Activated gamma-delta T cell (primary cell): ENCODE results near the gene PLA2G7.
"Not testable (repeated sequence)": the region's sequence is repeated elsewhere in the genome, so short reads cannot be mapped to it uniquely, and the experiment has no call there.

Experiments
- DNase-seq: peaks from one replicate; lab custom pipeline; 2025; lab: John Stamatoyannopoulos, UW

Gene PLA2G7

DNA sequence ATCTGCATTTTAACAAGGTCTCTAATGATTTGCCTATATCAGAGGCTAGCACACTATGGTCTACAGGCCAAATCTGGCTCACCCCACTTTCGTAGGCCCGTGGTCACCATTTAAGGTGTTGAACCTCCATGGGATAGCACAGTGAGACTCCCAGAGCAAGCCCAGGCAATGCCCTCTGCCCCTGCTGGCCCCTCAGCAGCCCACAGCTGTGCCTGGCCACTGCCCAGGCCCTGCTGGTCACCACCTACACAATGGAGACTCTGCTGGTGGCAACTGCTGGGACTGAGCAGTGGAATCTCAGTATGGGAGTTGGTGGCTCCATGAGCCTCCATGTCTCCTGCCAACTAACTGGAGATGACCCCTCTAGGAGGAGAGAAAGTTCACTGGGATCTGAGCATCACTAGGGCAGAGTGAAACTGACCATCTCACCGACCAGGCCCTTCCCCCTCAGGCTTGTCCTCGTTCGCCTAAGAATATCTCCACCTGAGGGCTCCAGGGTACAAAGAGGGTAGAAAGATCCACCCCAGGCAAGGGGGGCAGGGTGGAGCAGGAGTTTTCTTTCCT lies 13.8 kb upstream of the PLA2G7 start:
- DNase-seq = no peak

DNA sequence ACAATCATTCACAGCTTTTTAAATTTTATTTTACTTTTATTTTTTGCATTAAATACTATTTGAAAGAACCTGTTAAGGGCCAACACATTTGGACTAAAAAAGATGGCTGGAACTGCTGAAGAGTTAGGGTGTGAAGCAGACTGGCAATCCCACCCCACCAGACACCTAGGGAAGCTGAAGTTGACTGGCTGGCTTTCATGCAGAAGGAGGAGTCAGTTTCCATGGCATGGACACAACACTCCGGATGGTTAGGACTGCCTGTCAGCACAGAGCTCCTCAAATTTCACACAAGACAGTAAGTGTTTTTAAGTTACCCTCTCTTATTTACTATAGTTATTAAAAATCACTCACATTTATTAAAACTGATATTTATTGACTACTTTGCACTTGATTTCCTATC lies 11.5 kb upstream of the PLA2G7 start, which contains the start of gene ANKRD66:
TSS of gene ANKRD66 (plus strand) at position 238 of the 400 bp plus-strand sequence. CDS start 5,016 bp downstream, outside the sequence.
- no peak for DNase-seq

DNA sequence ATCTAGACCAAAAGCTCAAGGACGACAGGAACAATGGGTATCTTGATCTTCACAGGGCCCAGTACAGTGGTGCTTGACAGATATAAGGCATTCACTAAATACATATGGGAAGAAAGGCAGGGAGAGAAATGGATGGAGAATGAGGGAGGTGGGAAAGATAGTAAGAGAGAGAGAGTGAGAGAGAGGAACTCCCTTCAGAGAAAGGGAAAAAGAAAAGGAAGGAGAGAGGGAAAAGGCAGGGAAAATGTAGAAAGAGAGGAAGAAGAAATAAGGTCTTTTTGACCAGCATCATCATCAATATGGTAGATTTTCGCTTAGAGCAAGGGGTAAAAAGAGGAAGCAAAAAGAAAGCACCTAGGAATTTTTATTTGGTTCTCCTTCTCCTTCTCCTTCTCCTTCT lies 10.8 kb upstream of the PLA2G7 start:
- no peak for DNase-seq

DNA sequence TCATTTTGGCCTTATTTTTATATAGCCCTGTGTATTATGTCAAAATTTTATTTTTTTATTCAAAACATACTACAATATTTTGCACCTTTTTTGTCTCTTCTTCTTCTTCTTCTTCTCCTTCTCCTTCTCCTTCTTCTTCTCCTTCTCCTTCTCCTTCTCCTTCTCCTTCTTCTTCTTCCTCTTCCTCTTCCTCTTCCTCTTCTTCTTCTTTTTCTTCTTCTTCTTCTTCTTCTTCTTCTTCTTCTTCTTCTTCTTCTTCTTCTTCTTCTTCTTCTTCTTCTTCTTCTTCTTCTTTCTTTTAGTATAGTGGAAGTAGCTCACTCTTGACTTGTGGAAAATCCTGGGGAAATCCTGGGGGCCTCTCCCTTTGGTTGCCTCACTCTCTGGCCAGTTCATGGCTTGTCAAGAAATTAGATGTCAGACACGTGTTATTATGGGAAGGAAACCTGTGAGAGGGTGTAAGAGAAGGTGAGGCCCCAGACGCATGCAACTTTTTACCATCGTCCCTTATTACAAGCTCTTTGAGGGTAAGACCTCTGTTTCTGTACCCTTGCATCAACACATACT lies 9.1 kb upstream of the PLA2G7 start:
- not testable (repeated sequence) for DNase-seq

DNA sequence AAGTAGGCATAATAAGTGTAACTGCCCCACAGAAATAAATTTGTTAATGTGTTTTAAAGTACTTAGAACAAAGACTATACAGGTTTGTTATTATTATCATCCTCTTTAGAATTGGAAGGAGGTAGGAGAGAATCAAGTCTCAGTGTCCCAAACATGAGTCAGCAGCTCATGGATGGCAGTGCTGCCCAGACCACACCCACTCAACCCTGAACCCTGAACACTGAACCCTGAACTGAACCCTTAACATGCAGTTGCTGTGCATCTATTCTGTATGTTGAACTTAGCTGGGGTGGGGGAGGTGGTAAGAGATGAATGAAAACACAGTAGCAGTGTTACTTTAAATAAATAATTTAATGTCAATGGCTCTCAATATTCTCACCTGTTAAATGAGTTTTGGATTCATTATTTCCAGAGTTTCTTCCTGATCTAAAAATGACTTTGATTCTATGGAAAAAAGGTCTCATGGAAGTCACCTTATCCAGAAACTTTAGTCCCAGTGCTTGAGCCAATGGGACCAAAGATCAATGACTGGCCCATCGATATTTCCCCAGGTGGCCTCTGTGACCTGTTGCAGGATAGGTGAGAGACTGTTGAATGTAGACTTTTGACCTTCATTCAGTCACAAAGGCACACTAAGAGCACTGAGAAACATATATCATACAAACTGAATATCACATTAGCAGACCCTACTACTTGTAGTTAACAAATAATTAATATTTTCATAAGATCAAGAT lies 8.4 kb upstream of the PLA2G7 start:
- DNase-seq = no peak

DNA sequence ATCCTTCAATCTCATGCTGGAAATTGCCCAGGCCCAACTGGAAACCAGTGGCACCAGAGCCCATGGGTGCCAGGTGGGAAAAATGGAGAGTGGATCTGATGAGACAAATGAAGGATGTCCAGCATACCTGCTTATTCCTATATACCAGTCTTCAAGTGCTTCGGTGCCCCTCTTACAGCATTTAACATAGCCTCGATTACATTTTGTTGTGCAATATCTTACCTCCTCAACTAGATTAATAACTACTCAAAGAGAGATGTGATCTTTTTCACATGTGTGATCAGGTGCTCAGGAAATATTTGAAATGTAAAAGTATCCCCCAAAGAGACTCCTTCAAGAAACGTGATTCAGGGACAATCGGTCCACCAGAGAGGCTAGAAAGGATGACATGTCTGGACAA lies 6.7 kb upstream of the PLA2G7 start:
- no peak for DNase-seq

DNA sequence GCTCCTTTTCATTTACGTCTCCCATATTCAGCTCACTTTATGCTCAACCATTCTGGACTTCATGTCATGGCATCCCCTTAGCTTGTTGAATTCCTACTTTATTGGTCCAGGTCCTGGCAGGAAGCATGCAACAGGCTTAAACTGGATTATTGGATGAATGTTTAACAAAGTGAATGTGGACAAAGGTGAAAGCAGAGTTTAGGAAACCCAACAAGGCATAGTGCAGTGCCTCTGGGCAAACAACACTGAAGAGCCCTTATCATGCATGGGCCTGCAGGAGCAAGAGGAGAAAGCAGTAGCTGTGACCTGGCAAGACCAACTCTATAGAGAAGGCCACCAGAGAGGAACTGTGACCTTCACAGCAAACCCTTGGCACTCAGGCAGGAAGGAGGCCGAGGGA lies 6.3 kb upstream of the PLA2G7 start:
- no peak for DNase-seq

DNA sequence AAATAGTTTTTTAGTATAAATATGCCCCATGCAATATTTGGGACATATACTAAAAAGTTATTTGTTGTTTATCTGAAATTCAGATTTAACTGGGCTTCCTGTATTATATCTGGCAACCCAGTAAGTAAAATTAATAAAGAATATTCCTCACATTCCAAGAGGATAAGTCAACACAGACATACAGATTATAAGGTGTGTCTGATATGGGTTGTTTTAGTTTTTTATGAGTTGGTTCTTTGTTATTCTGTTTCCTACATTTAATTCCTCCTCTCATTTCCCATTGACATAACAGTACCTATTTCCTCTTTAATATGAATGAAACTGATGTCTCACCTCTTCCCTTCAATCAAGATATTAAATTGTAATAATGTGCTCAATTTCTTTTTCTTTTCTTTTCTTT lies 1.7 kb upstream of the PLA2G7 start:
- DNase-seq = no peak

DNA sequence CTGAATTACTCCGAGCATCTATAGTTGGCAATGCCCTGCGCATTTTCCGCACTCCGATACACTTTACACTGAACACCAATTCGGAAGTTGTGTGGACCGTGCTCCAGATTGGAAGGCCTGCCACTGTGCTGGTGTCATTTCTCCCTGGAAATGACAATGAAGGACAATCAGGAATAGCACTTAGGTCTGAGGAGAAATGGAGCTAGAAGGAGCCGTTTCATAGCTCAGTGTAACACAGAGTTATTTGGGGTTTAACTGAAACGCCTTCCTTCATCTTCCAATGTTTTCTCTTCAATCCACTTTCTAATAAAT lies 501 bp upstream of the PLA2G7 start:
- DNase-seq = no peak

DNA sequence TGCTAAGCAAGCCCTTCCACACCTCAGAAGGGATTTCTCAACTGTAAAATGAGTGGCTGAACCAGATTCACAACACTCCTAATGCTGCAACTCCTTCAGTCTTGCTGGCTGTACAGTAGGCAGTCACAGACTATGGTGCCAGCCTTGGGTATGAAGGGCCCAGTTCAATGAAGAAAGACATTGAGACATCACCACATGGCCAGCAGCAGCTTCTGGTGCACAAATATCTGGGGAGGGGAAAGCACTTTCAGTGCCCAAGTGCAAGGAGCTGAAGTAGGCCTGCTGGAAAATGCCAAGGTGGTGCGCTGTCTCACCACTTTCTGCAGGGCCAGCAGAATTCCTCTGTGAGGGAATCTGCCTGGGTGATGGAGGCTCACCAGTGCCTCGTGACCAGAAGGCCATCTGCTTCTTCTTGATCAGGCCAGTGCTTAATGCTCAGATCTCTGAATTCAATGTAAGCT lies 1.8 kb downstream of the PLA2G7 start:
- no peak for DNase-seq

DNA sequence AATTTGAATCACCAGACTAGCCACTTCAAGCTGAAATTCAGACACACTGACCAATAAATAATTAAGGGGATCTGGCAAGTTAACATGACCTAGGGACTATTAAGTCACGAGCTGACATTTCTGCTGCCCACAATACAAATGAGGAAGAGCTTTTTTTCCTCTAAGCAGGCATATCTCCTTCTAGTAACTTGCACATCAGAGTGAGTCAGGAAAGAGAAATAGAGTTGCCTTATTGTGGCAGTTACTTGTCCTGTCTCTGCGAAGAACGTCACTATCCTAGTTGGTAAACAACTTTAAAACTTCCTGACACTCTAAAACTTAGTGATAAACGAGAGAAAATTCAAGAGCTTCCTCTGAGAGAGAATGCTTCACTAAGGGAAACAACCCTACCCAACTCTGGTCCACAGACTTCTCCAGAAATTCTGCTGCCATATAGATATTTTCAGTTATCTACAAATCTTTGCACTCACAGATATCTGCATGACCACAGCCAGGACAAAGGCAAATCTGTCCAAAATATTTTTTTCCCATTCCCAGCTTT lies 4.2 kb downstream of the PLA2G7 start:
- DNase-seq = no peak

DNA sequence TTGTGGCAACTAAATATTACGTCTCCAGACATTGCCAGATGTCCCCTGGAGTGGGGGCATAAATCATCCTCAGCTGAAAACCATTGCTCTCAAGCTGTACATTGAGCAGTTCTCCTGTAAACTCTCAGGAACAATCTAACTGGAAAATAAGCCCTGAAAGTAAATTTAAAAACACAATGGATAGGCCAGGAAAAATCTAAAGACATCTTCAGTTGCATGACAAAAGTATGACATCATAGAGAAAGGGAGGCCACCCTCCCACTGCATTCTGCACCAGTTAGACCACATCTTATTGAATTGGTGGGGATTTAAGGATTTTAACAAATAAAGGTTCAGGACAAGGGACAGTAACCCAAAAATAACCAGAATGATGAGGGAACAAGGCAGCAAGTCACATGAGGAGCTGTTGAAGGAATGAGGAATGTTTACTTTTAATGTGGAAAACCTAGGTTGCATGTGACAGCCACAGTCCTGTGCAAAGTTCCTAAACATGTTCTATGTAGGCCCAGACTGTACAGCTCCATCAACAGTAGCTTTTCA lies 5.3 kb downstream of the PLA2G7 start:
- no peak for DNase-seq

DNA sequence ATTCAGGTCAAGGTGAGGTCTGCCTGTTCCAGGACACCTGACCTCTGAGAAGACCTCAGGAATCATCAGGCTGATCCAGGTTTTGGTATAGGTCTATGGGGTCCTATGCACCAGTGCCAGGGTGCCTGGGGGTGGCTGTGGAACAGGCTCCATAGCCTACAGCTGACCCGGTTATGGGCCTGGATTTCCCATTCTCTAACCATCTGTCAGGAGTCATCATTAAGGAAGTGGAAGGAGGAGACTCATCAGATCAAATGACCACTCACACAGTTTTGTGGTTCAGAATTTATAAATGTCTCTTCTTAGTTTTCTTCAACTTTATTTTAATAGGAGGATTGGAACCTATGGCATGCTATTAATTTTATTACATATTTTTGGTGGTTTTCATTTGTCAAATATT lies 14.8 kb downstream of the PLA2G7 start:
- DNase-seq = no peak

DNA sequence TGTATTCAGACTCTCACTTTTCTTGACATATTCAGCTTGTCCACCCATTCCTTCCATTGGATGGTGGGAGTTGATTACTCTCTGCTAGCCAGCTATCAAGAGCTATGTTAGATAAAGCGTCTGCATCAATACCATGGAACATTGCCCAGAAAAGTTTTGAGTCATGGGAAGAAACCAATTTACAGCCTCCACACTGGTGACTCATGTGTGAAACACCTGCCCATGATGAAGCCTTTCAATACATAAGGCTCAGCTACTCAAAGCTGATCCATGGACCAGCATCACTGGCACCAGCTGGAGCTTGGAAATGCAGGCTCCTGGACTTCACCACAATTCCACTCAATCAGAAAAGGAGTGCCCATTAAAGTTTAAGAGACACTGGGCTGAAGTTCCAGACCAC lies 16.1 kb downstream of the PLA2G7 start:
- DNase-seq = no peak

DNA sequence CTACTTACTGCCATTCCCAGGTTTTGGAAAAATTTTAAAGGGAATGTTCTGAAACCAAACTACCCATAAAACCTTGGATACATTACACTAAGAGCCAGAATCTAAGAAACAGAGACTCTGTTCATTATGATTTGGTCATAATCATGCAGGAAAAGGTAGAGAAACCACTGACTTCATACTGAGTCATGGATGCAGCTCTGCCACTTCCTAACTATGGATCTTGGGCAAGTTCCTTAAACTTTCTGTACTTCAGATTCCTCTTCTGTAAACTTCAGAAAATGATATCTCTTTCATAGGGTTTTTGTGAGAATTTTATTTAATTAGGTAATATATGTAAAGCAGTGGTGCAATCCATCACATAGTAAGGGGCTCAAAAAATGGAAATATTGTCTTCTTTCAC lies 20.0 kb downstream of the PLA2G7 start:
- no peak for DNase-seq

DNA sequence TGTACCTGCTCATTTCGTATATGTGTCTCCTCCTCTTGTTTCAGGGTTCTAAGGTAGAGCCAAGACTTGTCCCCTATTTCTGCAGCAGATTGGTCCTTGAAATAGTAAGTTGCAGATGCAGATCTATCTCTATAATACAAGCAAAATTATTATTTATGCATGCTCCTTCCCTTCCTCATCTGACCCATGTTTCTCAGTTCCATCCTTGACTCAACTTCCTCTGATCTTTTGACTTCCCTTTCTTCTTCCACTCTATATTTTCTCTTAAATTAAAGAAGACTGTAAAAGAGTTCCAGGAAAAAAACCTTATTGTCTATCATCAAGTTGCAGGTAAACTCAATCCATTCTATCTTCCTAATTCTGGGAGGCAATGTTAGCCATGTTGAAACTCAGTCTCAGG lies 23.7 kb downstream of the PLA2G7 start:
- DNase-seq = no peak

DNA sequence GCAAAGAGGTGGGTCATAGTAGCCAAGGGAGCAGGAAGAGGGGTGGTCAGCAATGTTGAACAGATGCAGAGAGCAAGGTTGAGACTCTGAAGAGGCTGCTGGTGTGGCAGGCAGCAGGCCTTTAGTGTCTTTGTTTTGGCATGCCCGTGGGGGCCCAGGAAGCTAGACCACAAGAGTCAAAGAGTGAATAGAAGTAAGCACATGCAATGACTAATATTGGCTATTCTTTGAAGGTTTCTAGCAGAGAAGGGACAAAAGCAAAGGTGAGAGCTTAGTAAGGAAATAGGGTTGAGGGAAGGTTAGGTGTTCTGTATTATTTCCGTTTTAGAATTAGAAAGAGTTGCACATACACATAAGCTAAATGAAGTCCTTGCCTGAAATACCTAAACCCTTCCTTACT lies 28.7 kb downstream of the PLA2G7 start:
- no peak for DNase-seq

DNA sequence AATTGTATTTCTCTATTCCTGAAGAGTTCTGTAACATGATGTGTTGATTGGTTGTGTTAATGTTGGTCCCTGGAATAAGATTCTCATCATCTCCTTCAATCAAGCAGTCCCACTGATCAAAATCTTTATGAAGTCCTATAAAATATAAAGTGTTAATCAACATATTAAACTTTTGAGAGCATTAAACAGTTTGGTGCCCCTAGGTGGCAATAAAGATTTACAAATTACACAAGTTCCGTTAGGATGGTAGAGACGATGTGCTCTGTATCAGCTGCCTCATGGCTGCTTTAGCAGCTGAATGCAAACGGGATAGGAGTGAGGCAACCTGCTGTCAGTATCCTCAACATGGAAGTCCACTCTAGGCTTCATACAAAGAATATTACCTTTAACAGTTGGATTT lies 30.6 kb downstream of the PLA2G7 start:
- DNase-seq = no peak

DNA sequence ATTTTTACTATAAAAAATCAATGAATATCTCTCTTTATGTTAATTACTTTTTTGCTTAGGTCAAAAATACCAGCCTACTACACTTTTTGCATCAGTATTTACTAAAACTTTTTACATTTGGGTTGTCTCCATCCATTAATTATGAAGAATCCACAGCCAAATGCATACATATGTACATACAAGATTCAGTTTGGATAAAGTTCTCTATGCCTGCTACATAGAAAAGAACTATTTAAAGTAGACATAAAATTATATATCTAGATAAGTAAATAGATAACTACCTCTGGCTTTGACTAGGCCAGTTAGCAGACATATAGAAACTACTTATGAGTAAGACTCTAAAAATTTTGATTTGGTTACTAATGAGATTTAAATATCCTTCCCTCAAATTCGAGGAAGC lies 35.2 kb downstream of the PLA2G7 start:
- DNase-seq = no peak

DNA sequence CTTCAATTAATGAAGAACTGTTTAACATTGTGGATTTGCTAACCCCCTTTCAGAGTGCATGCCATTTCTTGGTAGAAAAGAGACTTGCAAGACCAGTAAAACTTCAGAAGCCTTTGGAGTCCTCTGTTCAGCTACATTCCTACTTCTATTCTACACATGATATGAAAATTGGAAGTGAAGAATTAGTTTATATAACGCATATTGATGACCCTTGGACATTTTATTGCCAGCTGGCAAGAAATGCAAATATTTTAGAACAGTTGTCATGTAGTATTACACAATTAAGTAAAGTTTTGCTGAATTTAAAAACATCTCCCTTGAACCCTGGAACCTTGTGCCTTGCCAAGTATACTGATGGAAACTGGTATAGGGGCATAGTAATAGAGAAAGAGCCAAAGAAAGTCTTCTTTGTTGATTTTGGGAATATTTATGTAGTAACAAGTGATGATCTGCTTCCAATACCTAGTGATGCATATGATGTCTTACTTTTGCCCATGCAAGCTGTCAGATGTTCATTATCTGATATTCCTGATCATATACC lies 44.2 kb downstream of the PLA2G7 start:
- DNase-seq = no peak

DNA sequence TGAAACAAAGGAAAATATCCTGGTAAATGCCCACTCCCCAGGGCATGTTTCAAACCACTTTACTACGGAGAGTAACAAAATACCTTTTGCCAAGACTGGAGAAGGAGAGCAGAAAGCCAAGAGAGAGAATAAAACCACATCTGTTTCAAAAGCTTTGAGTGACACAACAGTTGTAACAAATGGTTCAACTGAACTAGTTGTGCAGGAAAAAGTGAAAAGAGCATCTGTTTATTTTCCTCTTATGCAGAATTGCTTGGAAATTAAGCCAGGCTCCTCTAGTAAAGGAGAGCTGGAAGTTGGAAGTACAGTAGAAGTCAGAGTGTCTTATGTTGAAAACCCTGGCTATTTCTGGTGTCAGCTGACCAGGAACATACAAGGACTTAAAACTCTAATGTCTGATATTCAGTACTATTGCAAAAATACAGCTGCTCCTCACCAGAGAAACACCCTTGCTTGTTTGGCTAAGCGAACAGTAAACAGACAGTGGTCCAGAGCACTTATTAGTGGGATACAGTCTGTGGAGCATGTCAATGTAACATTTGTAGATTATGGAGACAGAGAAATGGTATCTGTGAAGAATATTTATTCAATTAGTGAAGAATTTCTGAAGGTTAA lies 44.9 kb downstream of the PLA2G7 start:
- no peak for DNase-seq

DNA sequence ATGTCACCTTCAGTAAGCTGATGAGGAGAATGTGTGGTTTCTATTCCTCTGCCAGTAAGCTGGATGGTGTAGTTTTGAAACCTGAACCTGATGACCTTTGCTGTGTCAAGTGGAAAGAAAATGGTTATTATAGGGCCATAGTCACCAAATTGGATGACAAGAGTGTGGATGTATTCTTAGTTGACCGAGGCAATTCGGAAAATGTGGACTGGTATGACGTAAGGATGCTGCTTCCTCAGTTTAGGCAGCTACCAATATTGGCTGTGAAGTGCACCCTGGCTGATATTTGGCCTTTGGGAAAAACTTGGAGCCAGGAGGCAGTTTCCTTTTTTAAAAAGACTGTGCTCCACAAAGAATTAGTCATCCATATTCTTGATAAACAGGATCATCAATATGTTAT lies 45.5 kb downstream of the PLA2G7 start:
- no peak for DNase-seq
